HG03097 (cell line): ENCODE measurements around the gene RNU1-4.
"Not testable (repeated sequence)": the region's sequence is repeated elsewhere in the genome, so short reads cannot be mapped to it uniquely, and the experiment has no call there.

Source experiments
- ATAC-seq: cut with Tn5 transposase; IDR thresholded peaks from one replicate; pipeline ENCODE4 v1.9.1; 2021; ENCODE audit not compliant: unreplicated experiment, low FRiP score

RNU1-4 gene

GRCh38 chr1:16787711-16788110, 47.4 kb downstream of the RNU1-4 start:
- not testable (repeated sequence) for ATAC-seq
